Colonic mucosa (tissue), 4 donors: ENCODE measurements around the gene KNSTRN. TPM values are rescaled to one million over a fixed set of nuclear protein-coding genes. Genes with fewer than 3 reads are reported as not detected.

ENCODE experiments used
- DNase-seq: peaks from one replicate; pipeline ENCODE4 v3.0.0-alpha.2; 2020
- H3K27ac ChIP-seq: fragments of 200-600 bp; one replicate; pipeline ENCODE4 v1.8.0; 2021
- H3K27me3 ChIP-seq: fragments of 200-600 bp; one replicate; pipeline ENCODE4 v1.8.0; 2021
- H3K36me3 ChIP-seq: fragments of 200-600 bp; one replicate; pipeline ENCODE4 v1.8.0; 2021
- H3K4me1 ChIP-seq: fragments of 200-600 bp; one replicate; pipeline ENCODE4 v1.8.0; 2021; ENCODE audit warnings: mild to moderate bottlenecking
- H3K4me3 ChIP-seq: fragments of 200-600 bp; one replicate; pipeline ENCODE4 v1.8.0; 2021
- H3K9ac ChIP-seq, 2 donors: one replicate each; pipeline ENCODE4 v1.7.0; 2013; ENCODE audit warnings: control low read depth in 2 of 2, low read depth in 2 of 2, low read length in 2 of 2
- H3K9me3 ChIP-seq: fragments of 200-600 bp; one replicate; pipeline ENCODE4 v1.8.0; 2021
- intact Hi-C: fragments of 100-400 bp; cut with DNase I; formaldehyde crosslinking; loops from one replicate; pipeline ENCODE4 v1.14.1; 2022
- total RNA-seq, 2 donors: library from RNA; stranded (reverse); fragmentation: NEBNext Ultra II Directional in 1 of 2; extraction: Animal tissue kit (Norgen Biotek cat#: 25700) in 1 of 2; gene quantifications; one replicate each; pipeline ENCODE4 v1.2.1, GENCODE V29; 2021
- TF ChIP-seq, protein P1 (sequence below): fragments of 200-600 bp; IDR thresholded peaks from one replicate; pipeline ENCODE4 v1.8.0; 2022; ENCODE audit warnings: antibody characterized with exemption, mild to moderate bottlenecking
- donor health status: healthy.
- donor health status: DM: no; HTN: no; CAD: no.
- donor health status: DM: no; HTN: no; CAD: no.

Gene KNSTRN
- total RNA-seq, 2 donors from 2014 or later: 12.2 to 51.2 TPM

DNA sequence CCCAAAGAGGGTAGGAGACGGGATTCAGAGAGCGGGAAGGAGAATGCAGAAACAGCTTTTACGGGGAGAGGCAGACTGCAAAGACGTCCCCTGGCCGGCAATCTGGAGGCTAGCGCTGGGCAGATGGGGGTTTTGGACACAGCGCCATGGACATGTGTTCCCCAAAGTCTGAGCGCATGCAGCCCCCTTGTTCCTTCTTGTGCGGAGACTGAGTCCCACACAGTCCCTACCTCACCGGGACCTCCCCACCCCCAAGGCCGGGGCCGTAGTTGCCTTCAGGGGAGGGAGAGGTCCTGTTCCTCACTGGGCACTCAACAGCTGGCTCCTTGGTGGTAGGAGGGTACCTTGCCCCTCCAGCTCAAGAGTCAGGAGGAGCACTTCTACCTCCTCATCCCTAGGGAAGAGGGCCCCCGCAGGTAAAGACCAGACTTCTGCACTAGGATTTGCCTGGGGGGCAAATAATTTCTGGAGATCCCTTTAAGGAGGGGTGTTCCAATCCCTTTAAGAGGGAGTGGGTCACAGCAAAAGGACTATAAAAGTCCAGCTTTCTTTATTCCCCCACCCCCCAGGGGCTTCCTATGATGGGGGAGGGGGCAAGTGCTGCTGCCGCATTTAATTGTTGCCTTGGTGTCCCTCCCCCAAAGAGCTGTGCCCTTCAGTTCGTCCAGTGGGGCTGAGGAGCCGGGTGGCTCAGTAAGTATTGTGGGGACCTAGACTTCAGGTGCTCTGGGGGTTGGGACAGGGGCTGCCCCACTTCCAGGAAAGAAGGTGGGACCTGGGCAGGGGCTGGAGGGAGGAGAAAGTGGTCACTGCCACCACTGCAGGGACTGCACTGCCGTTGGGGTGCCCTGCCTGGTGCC lies 54.6 kb downstream of the KNSTRN start:
- TF ChIP-seq, protein P1, sequence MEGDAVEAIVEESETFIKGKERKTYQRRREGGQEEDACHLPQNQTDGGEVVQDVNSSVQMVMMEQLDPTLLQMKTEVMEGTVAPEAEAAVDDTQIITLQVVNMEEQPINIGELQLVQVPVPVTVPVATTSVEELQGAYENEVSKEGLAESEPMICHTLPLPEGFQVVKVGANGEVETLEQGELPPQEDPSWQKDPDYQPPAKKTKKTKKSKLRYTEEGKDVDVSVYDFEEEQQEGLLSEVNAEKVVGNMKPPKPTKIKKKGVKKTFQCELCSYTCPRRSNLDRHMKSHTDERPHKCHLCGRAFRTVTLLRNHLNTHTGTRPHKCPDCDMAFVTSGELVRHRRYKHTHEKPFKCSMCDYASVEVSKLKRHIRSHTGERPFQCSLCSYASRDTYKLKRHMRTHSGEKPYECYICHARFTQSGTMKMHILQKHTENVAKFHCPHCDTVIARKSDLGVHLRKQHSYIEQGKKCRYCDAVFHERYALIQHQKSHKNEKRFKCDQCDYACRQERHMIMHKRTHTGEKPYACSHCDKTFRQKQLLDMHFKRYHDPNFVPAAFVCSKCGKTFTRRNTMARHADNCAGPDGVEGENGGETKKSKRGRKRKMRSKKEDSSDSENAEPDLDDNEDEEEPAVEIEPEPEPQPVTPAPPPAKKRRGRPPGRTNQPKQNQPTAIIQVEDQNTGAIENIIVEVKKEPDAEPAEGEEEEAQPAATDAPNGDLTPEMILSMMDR: no peak
- Histone ChIP-seq H3K27me3 (no peaks in the 10 kb centered on the region), H3K4me3 (no peak overlapping the region), H3K36me3 (no peaks in the 10 kb centered on the region), H3K4me1 (peaks cover 5% of the 10 kb centered on the region), H3K9me3 (no peaks in the 10 kb centered on the region), H3K27ac (no peak overlapping the region), H3K9ac (peak overlapping the region in 1 of 2 donors; percentile 58)
- no peak for DNase-seq
- intact Hi-C loops: no loop called here

DNA sequence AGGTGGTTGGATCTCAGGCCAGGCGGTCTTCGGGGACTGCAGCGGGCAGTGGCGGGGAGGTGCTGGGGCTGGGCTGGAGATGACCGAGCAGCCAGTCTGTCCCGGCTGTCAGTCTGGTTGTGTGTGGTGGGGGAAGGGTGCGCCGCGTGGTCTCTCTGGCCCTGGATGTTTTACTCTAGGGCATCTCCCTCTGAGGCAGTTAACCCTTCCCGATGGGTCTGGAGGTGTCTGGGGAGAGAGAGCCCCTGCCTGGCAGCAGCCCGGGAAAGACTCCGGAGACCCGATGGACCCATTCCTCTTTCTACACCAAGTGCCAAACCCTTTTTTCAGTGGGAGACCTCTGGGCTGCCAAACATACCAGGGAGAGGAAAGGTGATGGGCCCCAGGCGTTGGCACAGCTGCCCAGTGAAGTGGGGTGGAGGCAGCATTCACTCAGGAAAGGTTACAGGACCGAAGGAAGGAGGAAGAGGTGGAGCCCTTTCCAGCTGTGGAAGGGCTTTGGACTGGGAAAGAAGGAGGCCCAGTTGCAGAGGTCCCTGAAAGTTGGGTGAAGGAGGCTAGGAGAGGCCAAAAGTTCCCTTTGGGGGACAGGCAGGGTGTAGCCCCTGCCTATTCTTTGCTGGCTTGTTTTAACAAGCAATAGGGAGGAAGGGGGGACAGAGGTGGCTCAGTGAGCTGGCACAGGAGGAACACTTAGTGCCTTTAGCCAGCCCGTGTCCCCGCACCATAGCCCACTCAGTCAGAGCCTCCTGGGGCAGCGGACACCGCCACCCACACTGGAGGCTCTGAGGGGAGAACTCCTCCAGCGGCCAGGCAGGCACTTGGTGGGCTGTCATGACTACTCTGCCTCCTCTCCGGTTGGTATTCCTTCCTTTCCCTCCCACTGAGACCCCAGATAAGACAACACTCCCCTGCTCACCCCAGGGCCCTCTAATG lies 55.5 kb downstream of the KNSTRN start:
- Histone ChIP-seq H3K9me3 (no peaks in the 10 kb centered on the region), H3K9ac (no peak overlapping the region), H3K36me3 (no peaks in the 10 kb centered on the region), H3K4me3 (no peak overlapping the region), H3K27ac (no peak overlapping the region), H3K27me3 (no peaks in the 10 kb centered on the region), H3K4me1 (peaks cover 10% of the 10 kb centered on the region)
- intact Hi-C loops: no loop called here
- DNase-seq: no peak
- TF ChIP-seq, protein P1: no peak

DNA sequence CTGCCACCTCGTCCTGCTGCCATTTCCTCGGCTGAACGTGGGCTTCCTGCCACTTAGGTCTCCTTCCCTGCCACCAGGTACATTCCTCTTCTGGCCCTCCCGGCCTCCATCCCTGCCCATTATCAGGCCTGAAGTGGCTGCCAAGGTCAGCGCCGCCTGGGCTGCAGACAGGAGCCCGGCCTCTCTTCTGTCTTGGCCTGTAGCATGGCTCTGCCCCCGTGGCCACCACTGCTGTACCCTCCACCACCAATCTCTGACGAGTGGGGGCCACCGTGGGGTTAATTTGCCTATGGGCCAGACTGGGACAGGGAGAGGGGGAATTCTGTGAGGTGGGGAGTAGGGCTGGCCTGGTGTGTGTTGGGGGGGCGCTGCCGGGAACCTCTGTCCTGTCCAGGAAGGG lies 56.2 kb downstream of the KNSTRN start:
- DNase-seq: no peak
- Histone ChIP-seq H3K36me3 (no peaks in the 10 kb centered on the region), H3K4me3 (no peak overlapping the region), H3K27me3 (no peaks in the 10 kb centered on the region), H3K27ac (no peak overlapping the region), H3K4me1 (peaks cover 10% of the 10 kb centered on the region), H3K9ac (no peak overlapping the region), H3K9me3 (no peaks in the 10 kb centered on the region)
- intact Hi-C loops: no loop called here
- TF ChIP-seq, protein P1: no peak

DNA sequence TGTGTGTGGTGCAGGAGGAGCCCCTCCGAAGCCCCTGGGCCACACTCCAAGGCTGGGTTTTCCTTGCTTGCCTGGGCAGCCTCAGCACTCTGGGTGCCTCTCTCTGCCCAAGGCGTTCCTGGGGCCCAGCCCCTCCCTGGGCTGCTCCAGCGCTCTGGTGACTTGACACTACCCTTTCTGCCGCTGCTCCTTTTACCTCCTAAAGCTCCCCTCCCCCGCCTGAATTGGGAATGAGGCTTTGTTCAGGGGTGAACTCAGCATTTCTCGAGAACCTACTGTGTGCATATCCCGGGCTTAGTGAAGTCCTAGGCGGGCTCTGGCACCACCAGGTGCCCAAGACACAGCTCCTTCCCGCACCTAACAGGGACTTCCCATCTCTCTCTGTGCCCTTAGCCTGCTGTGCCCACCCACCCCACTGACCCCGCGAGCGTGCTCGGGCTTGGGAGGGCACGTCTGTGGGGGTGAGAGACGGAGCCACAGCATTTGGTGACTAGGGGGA lies 57.0 kb downstream of the KNSTRN start:
- TF ChIP-seq, protein P1: no peak
- intact Hi-C loops: no loop called here
- Histone ChIP-seq H3K9ac (peak overlapping the region; percentile 37 to 81), H3K4me3 (peak overlapping the region; percentile 47), H3K36me3 (no peaks in the 10 kb centered on the region), H3K27ac (no peak overlapping the region), H3K4me1 (peaks cover 10% of the 10 kb centered on the region), H3K27me3 (no peaks in the 10 kb centered on the region), H3K9me3 (no peaks in the 10 kb centered on the region)
- peak; percentile 57 for DNase-seq

DNA sequence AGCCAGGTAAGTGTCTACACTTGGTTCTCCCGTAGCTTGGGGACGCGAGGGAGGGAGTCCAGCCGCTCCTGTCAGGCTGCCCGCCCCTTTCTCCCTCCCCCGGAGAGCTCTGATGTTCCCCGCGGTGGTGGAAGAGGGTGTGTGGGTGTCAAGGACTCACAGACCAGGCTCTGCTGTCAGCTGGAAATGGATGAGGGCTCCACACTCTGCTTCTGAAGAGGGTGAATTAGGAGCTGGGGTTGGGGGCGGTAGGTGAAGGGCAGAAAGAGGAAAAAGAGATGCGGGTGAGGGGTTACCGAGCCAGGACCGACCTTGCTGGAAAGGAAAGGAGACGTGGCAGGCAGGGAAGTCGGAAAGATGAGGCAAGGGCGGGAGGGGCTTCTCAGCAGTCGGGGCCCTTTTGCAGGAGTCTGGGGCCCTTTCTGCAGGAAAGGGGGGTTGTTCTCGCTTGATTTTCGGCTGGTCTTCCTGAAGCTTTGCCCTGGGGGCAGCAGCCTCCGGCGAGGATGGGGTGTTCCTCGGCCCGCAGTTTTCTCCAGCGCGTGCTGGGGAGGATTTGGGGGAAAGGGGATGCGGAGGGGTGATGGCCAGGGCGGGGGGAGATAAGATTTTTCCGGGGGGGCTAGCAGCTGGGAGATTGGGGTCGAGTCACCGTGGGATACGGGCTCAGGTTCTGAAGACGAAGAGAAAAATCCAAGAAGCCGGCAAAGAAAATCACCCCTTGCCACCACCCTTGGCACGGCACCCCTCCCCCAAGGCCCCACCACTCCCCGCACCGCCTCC lies 57.6 kb downstream of the KNSTRN start:
- intact Hi-C loops: no loop called here
- Histone ChIP-seq H3K4me3 (peak overlapping the region; percentile 47), H3K36me3 (no peaks in the 10 kb centered on the region), H3K9me3 (no peaks in the 10 kb centered on the region), H3K4me1 (peaks cover 10% of the 10 kb centered on the region), H3K27me3 (no peaks in the 10 kb centered on the region), H3K27ac (no peak overlapping the region), H3K9ac (peak overlapping the region; percentile 54 to 81)
- TF ChIP-seq, protein P1: no peak
- DNase-seq: peak; percentile 59
